ENCODE measurements around the gene IRAK1. TPM values are rescaled to one million over a fixed set of nuclear protein-coding genes. Genes with fewer than 3 reads are reported as not detected.
A peak's percentile ranks its signal among the peaks of the same experiment; 100 is the strongest.

Gene IRAK1
- total and polyA plus RNA-seq, 12 donors, result 36.9 to 142 (median 88.8) TPM

GRCh38 chrX:154027986-154028385 lies 8.3 kb upstream of the IRAK1 start:
- no peaks in the 10 kb centered on the region for H3K27me3 ChIP-seq
- no peak for DNase-seq
- WGBS, 4 donors, result 59 to 80% (median 72%) methylated on average over 1 of the region's 1 CpG
- no peak for TF ChIP-seq POLR2A (IDR thresholded peaks at IDR 0.05)
- no peak for TF ChIP-seq CTCF (IDR thresholded peaks at IDR 0.05)
- intact Hi-C loops (cut with DNase I), result no loop called here
- peaks cover 0 to 25% of the 10 kb centered on the region in 2 donors for H3K36me3 ChIP-seq (replicated peaks in 1 of 2)
- peak overlapping the region in 2 of 5 donors; percentile 1 to 34 for H3K27ac ChIP-seq
- no peak overlapping the region for H3K4me3 ChIP-seq
- H3K9me3 ChIP-seq (replicated peaks in 1 of 3), result no peaks in the 10 kb centered on the region
- peaks cover 6 to 11% of the 10 kb centered on the region in 2 donors for H3K4me1 ChIP-seq (replicated peaks in 1 of 2)

GRCh38 chrX:154027022-154027402 lies 7.3 kb upstream of the IRAK1 start:
- H3K4me3 ChIP-seq, result no peak overlapping the region
- no peaks in the 10 kb centered on the region for H3K9me3 ChIP-seq (replicated peaks in 1 of 3)
- H3K27me3 ChIP-seq, result no peaks in the 10 kb centered on the region
- H3K27ac ChIP-seq, result no peak overlapping the region
- H3K4me1 ChIP-seq (replicated peaks in 1 of 2), result peaks cover 6 to 11% of the 10 kb centered on the region in 2 donors
- intact Hi-C loops (cut with DNase I), result no loop called here
- WGBS, 4 donors, result 75 to 81% (median 78%) methylated on average over 6 of the region's 6 CpGs
- TF ChIP-seq POLR2A (IDR thresholded peaks at IDR 0.05) (no peak), CTCF (IDR thresholded peaks at IDR 0.05) (no peak)
- no peak for DNase-seq
- H3K36me3 ChIP-seq (replicated peaks in 1 of 2), result peaks cover 0 to 24% of the 10 kb centered on the region in 2 donors

- H3K4me1 ChIP-seq (replicated peaks in 1 of 2), result peaks cover 6 to 13% of the 10 kb centered on the region in 2 donors
- no peaks in the 10 kb centered on the region for H3K9me3 ChIP-seq (replicated peaks in 1 of 3)
- intact Hi-C loops (cut with DNase I), result no loop called here
- H3K27ac ChIP-seq, result no peak overlapping the region
- DNase-seq, result no peak
- WGBS, 4 donors, result 80 to 90% (median 86%) methylated on average over 1 to 21 of the region's 21 CpGs
- TF ChIP-seq POLR2A (IDR thresholded peaks at IDR 0.05), result no peak
- TF ChIP-seq CTCF (IDR thresholded peaks at IDR 0.05), result no peak
- no peaks in the 10 kb centered on the region for H3K27me3 ChIP-seq
- H3K4me3 ChIP-seq, result no peak overlapping the region
- H3K36me3 ChIP-seq (replicated peaks in 1 of 2), result peaks cover 0 to 18% of the 10 kb centered on the region in 2 donors
Measured at GRCh38 chrX:154026136-154027021, 6.7 kb upstream of the IRAK1 start.

GRCh38 chrX:154025230-154025629 lies 5.5 kb upstream of the IRAK1 start:
- no peak overlapping the region for H3K4me3 ChIP-seq
- H3K4me1 ChIP-seq (replicated peaks in 1 of 2), result peaks cover 6 to 23% of the 10 kb centered on the region in 2 donors
- intact Hi-C loops (cut with DNase I), result no loop called here
- no peak for DNase-seq
- H3K27ac ChIP-seq, result peak overlapping the region in 2 of 5 donors; percentile 8 to 29
- H3K36me3 ChIP-seq (replicated peaks in 1 of 2), result peaks cover 0 to 8% of the 10 kb centered on the region in 2 donors
- no peaks in the 10 kb centered on the region for H3K27me3 ChIP-seq
- WGBS, 4 donors, result 69 to 83% (median 75%) methylated on average over 3 to 8 of the region's 8 CpGs
- TF ChIP-seq POLR2A (IDR thresholded peaks at IDR 0.05), result no peak
- no peak for TF ChIP-seq CTCF (IDR thresholded peaks at IDR 0.05)
- H3K9me3 ChIP-seq (replicated peaks in 1 of 3), result no peaks in the 10 kb centered on the region
